ENCODE results near the gene MTFMT.

MTFMT gene

DNA sequence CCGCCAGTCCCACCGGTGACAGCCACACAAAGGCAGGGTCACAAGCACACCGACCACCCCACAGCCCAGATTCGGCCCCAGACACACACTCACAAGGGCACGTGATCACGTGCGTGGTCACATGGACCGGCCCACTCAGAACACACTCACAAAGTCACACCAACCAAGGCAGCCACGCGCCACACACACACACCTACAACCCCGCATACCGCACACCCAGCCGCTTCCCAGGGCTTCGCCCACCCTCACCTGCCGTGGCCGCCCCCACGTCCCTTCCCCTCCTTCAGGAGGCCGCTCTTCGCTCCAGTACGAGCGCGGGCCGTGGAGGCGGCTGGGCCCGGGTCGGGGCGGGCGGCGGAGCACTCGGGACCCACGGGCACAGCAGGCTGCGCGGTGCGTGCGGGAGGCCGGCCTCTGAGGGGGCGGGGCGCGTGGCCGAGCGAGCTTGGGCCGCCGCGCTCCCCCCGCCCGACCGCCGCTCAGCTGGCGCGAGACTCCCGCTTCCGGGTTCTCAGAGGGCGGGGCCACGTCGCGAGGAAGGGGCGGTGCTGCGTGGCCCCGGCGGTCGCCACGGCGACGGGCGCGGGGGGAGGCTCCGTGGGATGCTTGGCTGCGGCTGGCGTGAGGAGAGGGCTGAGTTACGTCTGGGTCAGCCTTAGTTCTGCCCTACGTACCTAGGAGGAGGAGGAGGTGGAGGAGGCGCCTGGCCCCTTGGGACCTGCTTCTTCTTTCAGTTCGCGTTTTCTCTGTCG is 39.8 kb downstream of the MTFMT start, which contains the start of gene SPG21:
Gene SPG21, minus strand, starts transcription at position 499 of the 752 bp plus-strand sequence. CDS start 6,345 bp downstream, outside the sequence.
- DNase-seq (ENCODE audit: low read depth in 2 of 2, low spot score in 1 of 2) = peak; percentile 69 to 84

DNA sequence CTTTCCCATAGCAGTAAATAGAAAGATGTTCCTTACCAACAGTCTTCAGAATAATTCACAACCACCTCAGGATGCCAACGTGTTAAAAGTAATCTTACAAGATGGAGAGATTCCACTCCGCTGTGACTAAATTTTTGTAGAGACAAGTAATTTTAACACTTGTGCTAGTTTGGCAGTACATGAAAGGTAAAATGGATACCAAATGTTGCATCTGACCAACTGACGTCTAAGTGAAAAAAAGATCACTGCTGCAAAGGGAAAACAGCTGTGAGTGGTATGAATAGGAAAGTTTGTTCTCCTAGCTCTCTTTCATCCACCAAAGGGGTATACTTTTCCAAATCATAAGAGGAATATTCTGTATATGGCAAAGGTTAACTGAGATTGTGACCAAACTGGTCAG is 42.3 kb downstream of the MTFMT start:
- no peak for DNase-seq (ENCODE audit: low read depth in 2 of 2, low spot score in 1 of 2)

DNA sequence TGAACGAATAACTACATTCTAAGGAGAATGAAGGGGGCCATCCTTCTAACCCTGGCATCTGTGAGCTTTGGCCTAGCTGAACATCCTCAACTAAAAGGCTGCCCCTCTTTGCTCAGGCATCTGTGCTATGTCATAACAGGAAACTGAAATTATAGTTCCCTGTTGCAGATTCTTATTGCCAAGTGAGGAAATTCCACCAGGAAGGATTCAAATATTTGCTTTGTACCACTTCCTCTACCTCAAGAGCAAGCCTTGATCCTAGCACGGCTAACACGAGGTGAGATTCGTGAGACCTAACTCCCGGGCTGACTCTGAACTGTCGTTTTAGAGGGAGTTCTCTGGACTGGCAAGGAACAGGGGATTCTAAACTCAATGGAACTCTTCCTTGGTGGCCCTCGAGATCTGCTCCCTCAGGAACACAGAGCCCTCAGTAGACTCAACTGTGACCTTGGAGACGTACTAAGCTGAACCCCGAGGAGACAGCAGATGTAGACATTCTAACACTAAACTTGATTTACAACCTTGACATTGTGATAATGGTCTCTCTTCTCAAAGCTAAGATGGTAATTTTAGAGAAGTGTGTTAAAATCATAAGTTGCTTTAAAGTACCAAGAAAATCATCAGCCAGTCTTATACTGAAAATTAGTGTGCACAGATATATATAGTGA is 43.9 kb downstream of the MTFMT start:
- no peak for DNase-seq (ENCODE audit: low read depth in 2 of 2, low spot score in 1 of 2)

DNA sequence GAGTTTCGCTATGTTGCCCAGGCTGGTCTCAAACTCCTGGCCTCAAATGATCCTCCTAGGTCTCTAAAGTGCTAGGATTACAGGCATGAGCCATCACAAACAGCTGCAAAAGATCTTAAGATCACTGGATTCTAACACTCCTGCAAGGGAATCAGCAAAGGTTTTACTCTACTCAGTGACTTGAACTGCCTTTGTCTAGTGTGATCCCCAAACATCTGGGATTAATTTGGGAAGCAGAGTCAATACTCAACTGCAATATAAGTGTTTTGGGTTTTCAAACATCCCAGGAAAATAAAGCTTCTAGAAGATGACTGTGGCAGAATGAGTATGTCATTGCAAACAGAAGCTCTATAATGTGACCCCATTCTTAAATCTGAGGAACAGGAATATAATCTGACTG is 47.0 kb downstream of the MTFMT start:
- DNase-seq (ENCODE audit: low read depth in 2 of 2, low spot score in 1 of 2) = no peak

DNA sequence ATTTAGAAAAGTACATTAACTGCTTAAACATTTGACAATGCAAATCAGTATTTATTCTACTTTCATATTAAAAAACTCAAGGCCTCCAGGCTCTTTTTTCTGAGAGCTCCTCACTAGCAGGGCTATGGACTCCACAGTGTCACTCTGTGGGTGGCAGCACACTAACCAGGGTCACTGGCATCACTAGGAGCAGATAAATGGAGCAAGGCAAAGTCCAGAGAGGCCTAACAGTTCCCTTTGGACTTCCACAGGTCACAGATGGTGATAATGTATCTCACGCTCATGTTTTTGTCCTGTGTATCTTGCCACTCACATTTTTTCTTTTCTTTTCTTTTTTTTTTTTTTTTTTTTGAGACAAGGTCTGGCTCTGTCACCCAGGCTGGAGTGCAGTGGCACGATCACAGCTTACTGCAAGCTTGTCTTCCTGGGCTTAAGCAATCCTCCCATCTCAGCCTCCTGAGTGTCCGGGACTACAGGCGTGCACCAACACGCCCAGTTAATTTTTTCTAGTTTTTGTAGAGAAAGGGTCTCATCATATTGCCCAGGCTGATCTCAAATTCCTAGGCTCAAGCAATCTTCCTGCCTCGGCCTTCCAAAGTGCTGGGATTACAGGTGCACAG is 47.5 kb downstream of the MTFMT start:
- no peak for DNase-seq (ENCODE audit: low read depth in 2 of 2, low spot score in 1 of 2)

DNA sequence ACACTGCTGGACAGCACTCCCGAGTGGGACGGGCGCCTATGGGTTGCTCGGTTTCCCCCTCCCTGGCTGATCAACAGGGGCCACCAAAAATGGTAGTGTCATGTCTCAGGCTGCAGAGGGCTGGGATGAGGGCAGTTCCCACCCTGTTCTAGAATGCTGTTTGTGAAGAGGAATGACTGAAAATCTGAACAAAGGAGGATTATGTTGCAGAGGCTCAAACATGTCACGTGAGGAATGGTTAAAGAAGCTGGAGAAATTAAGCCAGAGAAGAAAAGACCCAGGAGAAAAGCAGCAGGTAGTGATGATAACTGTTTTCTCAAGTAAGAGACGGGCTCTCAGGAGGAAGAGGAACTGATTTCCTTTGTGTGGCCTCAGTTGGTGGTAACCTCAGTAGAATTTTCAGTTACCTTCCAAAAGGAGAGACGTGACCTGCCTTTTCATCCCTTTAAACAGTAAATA is 50.2 kb downstream of the MTFMT start:
- DNase-seq (ENCODE audit: low read depth in 2 of 2, low spot score in 1 of 2) = no peak

DNA sequence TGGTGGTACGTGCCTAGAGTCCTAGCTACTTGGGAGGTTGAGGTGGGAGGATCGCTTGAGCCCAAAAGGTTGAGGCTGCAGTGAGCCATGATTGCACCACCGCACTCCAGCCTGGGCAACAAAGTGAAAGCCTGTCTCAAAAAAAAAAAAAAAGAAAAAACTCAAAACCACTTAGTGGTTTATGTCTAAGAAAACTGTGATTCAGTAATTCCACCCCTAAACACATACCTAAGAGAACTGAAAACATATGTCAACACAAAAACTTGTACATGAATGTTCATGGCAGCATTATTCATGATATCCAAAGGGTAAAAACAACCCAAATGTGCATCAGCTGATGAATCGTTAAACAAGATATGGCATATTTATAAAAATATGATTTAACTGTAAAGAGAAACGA is 54.0 kb downstream of the MTFMT start:
- no peak for DNase-seq (ENCODE audit: low read depth in 2 of 2, low spot score in 1 of 2)

DNA sequence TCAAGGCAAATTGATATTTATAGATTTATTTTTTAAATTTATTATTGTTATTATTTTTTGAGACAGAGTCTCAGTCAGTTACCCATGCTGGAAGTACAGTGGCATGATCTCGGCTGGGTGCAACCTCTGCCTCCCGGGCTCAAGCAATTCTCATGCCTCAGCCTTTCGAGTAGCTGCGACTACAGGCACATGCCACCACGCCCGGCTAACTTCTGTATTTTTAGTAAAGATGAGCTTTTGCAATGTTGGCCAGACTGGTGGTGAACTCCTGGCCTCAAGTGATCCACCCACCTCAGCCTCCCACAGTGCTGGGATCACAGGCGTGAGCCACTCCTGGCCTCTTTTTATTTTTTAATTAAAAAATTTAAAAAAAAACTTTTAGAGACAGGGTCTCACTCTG is 58.7 kb downstream of the MTFMT start:
- no peak for DNase-seq (ENCODE audit: low read depth in 2 of 2, low spot score in 1 of 2)

DNA sequence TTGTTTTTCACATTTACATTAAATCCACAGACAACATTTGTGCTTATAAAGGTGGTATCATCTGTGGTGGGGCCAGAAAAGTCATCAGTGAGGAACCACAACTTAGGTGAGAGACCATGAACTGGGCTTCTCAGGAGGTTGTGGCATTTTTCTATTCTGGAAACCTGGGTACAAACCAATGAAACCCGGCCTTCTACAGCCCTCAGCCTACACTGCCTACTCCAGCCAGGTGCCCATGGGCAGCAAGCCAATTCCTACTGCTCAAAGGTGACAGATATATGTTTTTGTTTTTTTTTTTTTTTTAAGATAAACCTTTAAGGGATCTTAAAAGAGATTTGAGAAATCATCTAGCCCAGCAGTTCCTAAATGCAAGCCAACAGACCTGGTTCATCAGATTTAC is 60.0 kb downstream of the MTFMT start:
- no peak for DNase-seq (ENCODE audit: low read depth in 2 of 2, low spot score in 1 of 2)

DNA sequence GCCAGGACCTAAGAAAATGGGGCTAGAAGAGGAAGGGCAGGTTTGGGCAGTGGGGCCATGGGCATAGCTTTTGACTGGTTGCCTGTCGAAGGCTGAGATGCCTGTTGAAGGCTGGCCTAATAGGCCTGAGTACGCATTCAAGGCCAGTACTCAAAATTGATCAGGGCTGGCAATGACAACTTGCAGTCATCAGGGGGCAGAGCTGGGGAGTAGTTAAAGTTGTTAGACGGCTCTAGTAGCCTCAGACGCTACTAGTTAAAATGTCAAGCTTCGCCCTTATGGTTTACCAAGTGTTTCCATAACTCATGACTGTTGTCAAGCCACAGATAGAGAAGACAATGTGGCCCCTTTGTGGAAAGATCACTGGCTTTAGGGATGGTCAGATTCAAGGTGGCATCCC is 68.4 kb downstream of the MTFMT start:
- DNase-seq (ENCODE audit: low read depth in 2 of 2, low spot score in 1 of 2) = no peak

DNA sequence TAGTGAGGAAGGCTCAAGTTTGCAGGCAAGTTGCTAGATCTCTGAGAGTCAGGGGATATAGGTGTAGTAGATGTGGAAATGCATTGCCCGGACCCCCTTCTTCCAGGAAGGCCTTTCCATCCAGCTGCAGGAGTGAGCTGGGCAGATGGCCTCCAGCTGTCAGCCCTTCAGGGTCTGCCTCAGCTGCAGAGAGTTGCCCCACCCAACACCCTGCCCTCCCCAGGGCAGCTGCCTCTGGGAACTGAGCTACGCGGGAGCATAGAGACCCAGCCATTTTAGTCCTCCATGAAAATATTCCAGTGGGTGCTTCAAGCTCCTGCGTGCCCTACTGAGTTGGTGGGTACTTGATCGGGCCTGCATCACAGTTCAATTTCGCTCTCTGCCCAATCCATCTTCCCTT is 69.3 kb downstream of the MTFMT start:
- no peak for DNase-seq (ENCODE audit: low read depth in 2 of 2, low spot score in 1 of 2)

DNA sequence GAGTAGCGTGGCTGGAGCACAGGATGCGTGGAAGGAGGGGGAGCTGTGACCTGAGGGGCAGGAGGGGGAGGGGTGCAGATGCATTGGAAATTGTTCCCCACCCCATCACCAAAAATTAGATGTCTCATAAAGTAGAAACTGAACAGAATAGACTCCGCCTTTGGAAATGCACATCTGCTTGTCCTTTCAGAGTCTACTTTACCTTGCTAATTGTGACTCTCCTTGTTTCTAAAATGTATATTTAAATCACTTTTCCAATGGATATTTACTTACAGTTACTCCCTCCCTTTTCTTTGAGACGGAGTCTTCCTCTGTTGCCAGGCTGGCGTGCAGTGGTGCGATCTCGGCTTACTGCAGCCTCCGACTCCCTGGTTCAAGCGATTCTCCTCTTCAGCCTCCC is 70.3 kb downstream of the MTFMT start:
- DNase-seq (ENCODE audit: low read depth in 2 of 2, low spot score in 1 of 2) = no peak

DNA sequence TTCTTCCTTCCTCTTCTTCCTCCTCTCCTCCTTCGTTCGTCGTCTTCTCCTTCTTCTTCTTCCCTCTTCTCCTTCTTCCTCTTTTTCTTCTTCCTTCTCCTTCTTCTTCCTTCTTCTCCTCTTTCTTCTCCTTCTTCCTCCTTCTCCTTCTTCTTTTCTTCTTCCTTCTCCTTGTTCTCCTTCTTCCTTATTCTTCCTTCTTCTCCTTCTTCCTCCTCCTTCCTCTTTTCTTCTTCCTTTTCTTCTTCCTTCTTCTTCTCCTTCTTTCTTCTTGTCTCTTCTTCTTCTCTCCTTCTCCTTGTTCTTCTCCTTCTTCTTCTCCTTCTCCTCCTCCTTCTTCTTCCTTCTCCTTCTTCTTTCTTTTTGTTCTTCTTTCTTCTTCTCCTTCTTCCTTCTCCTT is 75.0 kb downstream of the MTFMT start:
- DNase-seq (ENCODE audit: low read depth in 2 of 2, low spot score in 1 of 2) = no peak

DNA sequence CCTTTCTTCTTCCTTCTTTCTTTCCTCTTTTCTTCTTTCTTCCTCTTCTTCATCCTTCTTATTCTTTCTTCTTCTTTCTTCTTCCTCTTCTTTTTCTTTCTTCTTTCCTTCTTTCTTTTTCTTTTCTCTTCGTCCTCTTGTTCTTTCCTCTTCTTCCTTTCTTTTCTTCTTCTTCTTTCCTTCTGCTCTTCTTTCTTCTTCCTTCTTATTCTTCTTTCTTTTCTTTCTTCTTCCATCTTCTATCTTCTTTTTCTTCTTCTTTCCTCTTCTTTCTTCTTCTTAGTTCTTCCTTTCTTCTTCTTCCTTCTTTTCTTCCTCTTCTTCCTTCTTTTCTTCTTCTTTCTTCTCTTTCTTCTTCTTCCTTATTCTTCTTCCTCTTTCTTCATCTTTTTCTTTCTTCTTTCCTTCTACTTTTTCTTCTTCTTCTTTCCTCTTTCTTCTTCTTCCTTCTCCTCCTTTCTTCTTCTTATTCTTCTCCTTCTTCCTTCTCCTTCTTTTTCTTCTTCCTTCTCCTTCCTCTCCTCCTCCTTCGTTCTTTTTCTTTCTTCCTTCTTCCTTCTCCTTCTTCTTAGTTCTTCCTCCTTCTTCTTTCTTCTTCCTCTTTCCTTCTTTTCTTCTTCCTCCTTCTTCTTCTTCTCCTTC is 77.5 kb downstream of the MTFMT start:
- DNase-seq (ENCODE audit: low read depth in 2 of 2, low spot score in 1 of 2) = no peak

All from stimulated activated CD8-positive, alpha-beta memory T cell treated with anti-CD3 and anti-CD28 coated beads, Interleukin-4, amount 100 ng/mL, for 4 hours (primary cell).